Activated T-helper 2 cell treated with anti-CD3 and anti-CD28 coated beads, Interferon-gamma antibody, Interleukin-2, Interleukin-4, amounts not matched to agents 10 μg/mL and 5 μg/mL and 100 μg/mL, durations not matched to agents 14 hours and 24 hours and 36 hours (primary cell): ENCODE results near the gene WSB1. TPM values are rescaled to one million over a fixed set of nuclear protein-coding genes. Genes with fewer than 3 reads are reported as not detected.

Source experiments
- DNase-seq: peaks from one replicate; pipeline ENCODE4 v3.0.0; 2021; ENCODE audit warnings: low spot score
- H3K27ac Mint-ChIP-seq: one replicate; pipeline ENCODE4 v1.8.0; 2021; ENCODE audit warnings: mixed read lengths
- H3K27me3 Mint-ChIP-seq: one replicate; pipeline ENCODE4 v1.8.0; 2021; ENCODE audit warnings: low read depth, mixed read lengths
- H3K36me3 Mint-ChIP-seq: one replicate; pipeline ENCODE4 v1.8.0; 2021; ENCODE audit warnings: low read depth, mixed read lengths
- H3K4me1 Mint-ChIP-seq: one replicate; pipeline ENCODE4 v1.8.0; 2021; ENCODE audit warnings: low read depth, mixed read lengths
- H3K4me3 Mint-ChIP-seq: one replicate; pipeline ENCODE4 v1.8.0; 2021; ENCODE audit warnings: low read depth, mild to moderate bottlenecking, moderate library complexity, mixed read lengths
- H3K9me3 Mint-ChIP-seq: one replicate; pipeline ENCODE4 v1.8.0; 2021; ENCODE audit warnings: mixed read lengths
- intact Hi-C: fragments of 100-400 bp; cut with micrococcal nuclease; formaldehyde crosslinking; loops from one replicate; pipeline ENCODE4 v1.15.1; 2023
- total RNA-seq: library from RNA; stranded (reverse); gene quantifications from 2 replicates; pipeline ENCODE4 v1.2.3, GENCODE V29; 2022

The WSB1 gene
- total RNA-seq, 1 donor from 2014 or later = 170 TPM

- Mint-ChIP-seq H3K27ac (no peak overlapping the region), H3K9me3 (no peaks in the 10 kb centered on the region), H3K36me3 (no peaks in the 10 kb centered on the region), H3K4me1 (peaks cover 7% of the 10 kb centered on the region), H3K27me3 (peaks cover 18% of the 10 kb centered on the region), H3K4me3 (no peak overlapping the region)
- DNase-seq = no peak
- intact Hi-C loops = no loop called here
Measured at GRCh38 chr17:27283751-27284150, 10.2 kb upstream of the WSB1 start.

- Mint-ChIP-seq H3K27me3 (peaks cover 18% of the 10 kb centered on the region), H3K27ac (no peak overlapping the region), H3K4me1 (peaks cover 8% of the 10 kb centered on the region), H3K4me3 (no peak overlapping the region), H3K9me3 (no peaks in the 10 kb centered on the region), H3K36me3 (no peaks in the 10 kb centered on the region)
- intact Hi-C loops = no loop called here
- no peak for DNase-seq
Measured at GRCh38 chr17:27284811-27285415, 9.0 kb upstream of the WSB1 start.

- H3K4me3 Mint-ChIP-seq = no peak overlapping the region
- no peak overlapping the region for H3K27ac Mint-ChIP-seq
- peaks cover 18% of the 10 kb centered on the region for H3K27me3 Mint-ChIP-seq
- H3K4me1 Mint-ChIP-seq = peaks cover 10% of the 10 kb centered on the region
- no peaks in the 10 kb centered on the region for H3K9me3 Mint-ChIP-seq
- no peaks in the 10 kb centered on the region for H3K36me3 Mint-ChIP-seq
- intact Hi-C loops = no loop called here
- DNase-seq = no peak
Measured at GRCh38 chr17:27285516-27285915, 8.4 kb upstream of the WSB1 start.

- intact Hi-C loops = no loop called here
- no peak overlapping the region for H3K4me3 Mint-ChIP-seq
- no peaks in the 10 kb centered on the region for H3K36me3 Mint-ChIP-seq
- H3K27me3 Mint-ChIP-seq = peaks cover 18% of the 10 kb centered on the region
- no peaks in the 10 kb centered on the region for H3K9me3 Mint-ChIP-seq
- no peak overlapping the region for H3K27ac Mint-ChIP-seq
- peaks cover 5% of the 10 kb centered on the region for H3K4me1 Mint-ChIP-seq
- no peak for DNase-seq
Measured at GRCh38 chr17:27288183-27288582, 5.7 kb upstream of the WSB1 start.

GRCh38 chr17:27289856-27290255 is 4.1 kb upstream of the WSB1 start:
- H3K9me3 Mint-ChIP-seq = no peaks in the 10 kb centered on the region
- H3K4me1 Mint-ChIP-seq = peaks cover 10% of the 10 kb centered on the region
- H3K4me3 Mint-ChIP-seq = no peak overlapping the region
- DNase-seq = no peak
- H3K36me3 Mint-ChIP-seq = peaks cover 4% of the 10 kb centered on the region
- H3K27me3 Mint-ChIP-seq = peaks cover 8% of the 10 kb centered on the region
- H3K27ac Mint-ChIP-seq = no peak overlapping the region
- intact Hi-C loops = loop anchor here (5.0 kb wide), 1 partner anchor 182 kb away; no protein-coding TSS in a partner anchor

GRCh38 chr17:27290916-27291598 is 2.9 kb upstream of the WSB1 start:
- Mint-ChIP-seq H3K36me3 (peaks cover 16% of the 10 kb centered on the region), H3K27me3 (peaks cover 5% of the 10 kb centered on the region), H3K27ac (no peak overlapping the region), H3K4me1 (peaks cover 19% of the 10 kb centered on the region), H3K9me3 (no peaks in the 10 kb centered on the region), H3K4me3 (no peak overlapping the region)
- no peak for DNase-seq
- intact Hi-C loops = loop anchor here (5.0 kb wide), 1 partner anchor 181 kb away; no protein-coding TSS in a partner anchor

GRCh38 chr17:27293359-27293897 is 486 bp upstream of the WSB1 start:
- no peaks in the 10 kb centered on the region for H3K9me3 Mint-ChIP-seq
- no peak for DNase-seq
- intact Hi-C loops = loop anchor here (5.0 kb wide), 1 partner anchor 179 kb away; no protein-coding TSS in a partner anchor
- H3K4me3 Mint-ChIP-seq = peak overlapping the region; percentile 97
- H3K27ac Mint-ChIP-seq = peak overlapping the region; percentile 99
- H3K4me1 Mint-ChIP-seq = peaks cover 27% of the 10 kb centered on the region
- H3K27me3 Mint-ChIP-seq = no peaks in the 10 kb centered on the region
- H3K36me3 Mint-ChIP-seq = peaks cover 28% of the 10 kb centered on the region

- peak overlapping the region; percentile 99 for H3K27ac Mint-ChIP-seq
- intact Hi-C loops = loop anchor here (1.0 to 5.0 kb wide), 4 partner anchors 37 to 249 kb away; no protein-coding TSS in a partner anchor
- peak overlapping the region; percentile 97 for H3K4me3 Mint-ChIP-seq
- no peaks in the 10 kb centered on the region for H3K9me3 Mint-ChIP-seq
- peaks cover 34% of the 10 kb centered on the region for H3K36me3 Mint-ChIP-seq
- H3K27me3 Mint-ChIP-seq = no peaks in the 10 kb centered on the region
- DNase-seq = peak; percentile 57
- peaks cover 36% of the 10 kb centered on the region for H3K4me1 Mint-ChIP-seq
Measured at GRCh38 chr17:27294689-27295630, 1.0 kb downstream of the WSB1 start.

- H3K9me3 Mint-ChIP-seq = no peaks in the 10 kb centered on the region
- H3K4me3 Mint-ChIP-seq = peak overlapping the region; percentile 97
- no peaks in the 10 kb centered on the region for H3K27me3 Mint-ChIP-seq
- intact Hi-C loops = loop anchor here (1.0 kb wide), 2 partner anchors 36 to 57 kb away; no protein-coding TSS in a partner anchor
- no peak for DNase-seq
- H3K36me3 Mint-ChIP-seq = peaks cover 34% of the 10 kb centered on the region
- H3K27ac Mint-ChIP-seq = peak overlapping the region; percentile 99
- peaks cover 34% of the 10 kb centered on the region for H3K4me1 Mint-ChIP-seq
Measured at GRCh38 chr17:27295945-27296344, 2.0 kb downstream of the WSB1 start.

GRCh38 chr17:27296428-27296979 is 2.6 kb downstream of the WSB1 start:
- Mint-ChIP-seq H3K36me3 (peaks cover 38% of the 10 kb centered on the region), H3K9me3 (no peaks in the 10 kb centered on the region), H3K4me3 (peak overlapping the region; percentile 97), H3K27ac (peak overlapping the region; percentile 99), H3K4me1 (peaks cover 39% of the 10 kb centered on the region), H3K27me3 (no peaks in the 10 kb centered on the region)
- intact Hi-C loops = no loop called here
- no peak for DNase-seq

GRCh38 chr17:27299384-27300049 is 5.6 kb downstream of the WSB1 start:
- no peaks in the 10 kb centered on the region for H3K27me3 Mint-ChIP-seq
- peak overlapping the region; percentile 61 for H3K4me3 Mint-ChIP-seq
- peak overlapping the region; percentile 60 for H3K27ac Mint-ChIP-seq
- no peak for DNase-seq
- H3K4me1 Mint-ChIP-seq = peaks cover 40% of the 10 kb centered on the region
- H3K9me3 Mint-ChIP-seq = no peaks in the 10 kb centered on the region
- intact Hi-C loops = no loop called here
- H3K36me3 Mint-ChIP-seq = peaks cover 56% of the 10 kb centered on the region

- no peaks in the 10 kb centered on the region for H3K27me3 Mint-ChIP-seq
- intact Hi-C loops = no loop called here
Measured at GRCh38 chr17:27303734-27304133, 9.8 kb downstream of the WSB1 start.

More at GRCh38 chr17:27303734-27304133, 9.8 kb downstream of the WSB1 start:
- Mint-ChIP-seq H3K9me3 (no peaks in the 10 kb centered on the region), H3K36me3 (peaks cover 56% of the 10 kb centered on the region), H3K4me3 (no peak overlapping the region), H3K27ac (no peak overlapping the region), H3K4me1 (peaks cover 26% of the 10 kb centered on the region)
- DNase-seq = no peak
